ENCODE results near the gene MAP1S. TPM values are rescaled to one million over a fixed set of nuclear protein-coding genes. Genes with fewer than 3 reads are reported as not detected.

Gene MAP1S
- total and polyA plus RNA-seq, 2 of the 13 experiments (the other 11 are each of a cell fraction or from before 2014, with no cell fraction given), result 3.8 to 7.3 TPM

GRCh38 chr19:17766543-17767131 is 47.4 kb downstream of the MAP1S start (continued):
- TF ChIP-seq, protein P1, sequence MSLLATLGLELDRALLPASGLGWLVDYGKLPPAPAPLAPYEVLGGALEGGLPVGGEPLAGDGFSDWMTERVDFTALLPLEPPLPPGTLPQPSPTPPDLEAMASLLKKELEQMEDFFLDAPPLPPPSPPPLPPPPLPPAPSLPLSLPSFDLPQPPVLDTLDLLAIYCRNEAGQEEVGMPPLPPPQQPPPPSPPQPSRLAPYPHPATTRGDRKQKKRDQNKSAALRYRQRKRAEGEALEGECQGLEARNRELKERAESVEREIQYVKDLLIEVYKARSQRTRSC (CRISPR knock-in tag; IDR thresholded peaks at IDR 0.05; ENCODE audit: low read depth), result no peak
- no peak for TF ChIP-seq KLF9 (CRISPR knock-in tag; IDR thresholded peaks at IDR 0.05; ENCODE audit: low read depth)
- TF ChIP-seq MXD1 (CRISPR knock-in tag; IDR thresholded peaks at IDR 0.05), result no peak; the same call in 1 of the 2 replicates
- TF ChIP-seq ZNF598 (CRISPR knock-in tag; IDR thresholded peaks at IDR 0.05; ENCODE audit: borderline replicate concordance), result 0 out of 2 replicates have a peak, but pooled peaks have one; percentile 54
- TF ChIP-seq ETS1 (CRISPR knock-in tag; IDR thresholded peaks at IDR 0.05), result no peak
- TF ChIP-seq RBFOX2 (IDR thresholded peaks at IDR 0.05; ENCODE audit: low read depth, low read length), result no peak
- peak; percentile 49 for TF ChIP-seq KDM3A (CRISPR knock-in tag; IDR thresholded peaks at IDR 0.05; ENCODE audit: low read depth)
- TF ChIP-seq HBP1 (CRISPR knock-in tag; IDR thresholded peaks at IDR 0.05; ENCODE audit: low read depth), result no peak
- no peak for TF ChIP-seq TSC22D2 (CRISPR knock-in tag; IDR thresholded peaks at IDR 0.05; ENCODE audit: borderline replicate concordance)
- TF ChIP-seq ISL2 (CRISPR knock-in tag; IDR thresholded peaks at IDR 0.05), result peak; percentile 68
- TF ChIP-seq GABPA (IDR thresholded peaks at IDR 0.05; ENCODE audit: low read depth, low read length), result no peak
- TF ChIP-seq GABPA (CRISPR knock-in tag; IDR thresholded peaks at IDR 0.05; ENCODE audit: low read depth), result peak; percentile 59
- 0 out of 2 replicates have a peak, but pooled peaks have one; percentile 28 for TF ChIP-seq ZNF746 (CRISPR knock-in tag; IDR thresholded peaks at IDR 0.05)
- no peak for TF ChIP-seq ZNF256 (CRISPR knock-in tag; conservative IDR thresholded peaks at IDR 0.05)
- TF ChIP-seq, protein P2, sequence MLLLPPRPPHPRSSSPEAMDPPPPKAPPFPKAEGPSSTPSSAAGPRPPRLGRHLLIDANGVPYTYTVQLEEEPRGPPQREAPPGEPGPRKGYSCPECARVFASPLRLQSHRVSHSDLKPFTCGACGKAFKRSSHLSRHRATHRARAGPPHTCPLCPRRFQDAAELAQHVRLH (CRISPR knock-in tag; IDR thresholded peaks at IDR 0.05; ENCODE audit: borderline replicate concordance, low read depth), result 0 out of 2 replicates have a peak, but pooled peaks have one; percentile 51
- TF ChIP-seq MYNN (CRISPR knock-in tag; IDR thresholded peaks at IDR 0.05; ENCODE audit: low read depth), result no peak
- TF ChIP-seq ZNF841 (CRISPR knock-in tag; IDR thresholded peaks at IDR 0.05; ENCODE audit: borderline replicate concordance), result no peak
- no peak for TF ChIP-seq NPAS2 (CRISPR knock-in tag; IDR thresholded peaks at IDR 0.05; ENCODE audit: borderline replicate concordance)
- TF ChIP-seq BCL3 (CRISPR knock-in tag; IDR thresholded peaks at IDR 0.05), result no peak
- TF ChIP-seq ZBTB46 (CRISPR knock-in tag; IDR thresholded peaks at IDR 0.05; ENCODE audit: borderline replicate concordance), result no peak
- no peak for TF ChIP-seq EED (CRISPR knock-in tag; IDR thresholded peaks at IDR 0.05)
- TF ChIP-seq ZSCAN9 (CRISPR knock-in tag; IDR thresholded peaks at IDR 0.05; ENCODE audit: borderline replicate concordance), result no peak
- TF ChIP-seq ZNF136 (CRISPR knock-in tag; IDR thresholded peaks at IDR 0.05; ENCODE audit: low read depth), result no peak
- TF ChIP-seq ZNF333 (CRISPR knock-in tag; IDR thresholded peaks at IDR 0.05; ENCODE audit: borderline replicate concordance), result peak; percentile 56; the same call in 1 of the 2 replicates
